ENCODE data around the gene MACROD2.
"Not testable (repeated sequence)": the region's sequence is repeated elsewhere in the genome, so short reads cannot be mapped to it uniquely, and the experiment has no call there.

The MACROD2 gene

DNA sequence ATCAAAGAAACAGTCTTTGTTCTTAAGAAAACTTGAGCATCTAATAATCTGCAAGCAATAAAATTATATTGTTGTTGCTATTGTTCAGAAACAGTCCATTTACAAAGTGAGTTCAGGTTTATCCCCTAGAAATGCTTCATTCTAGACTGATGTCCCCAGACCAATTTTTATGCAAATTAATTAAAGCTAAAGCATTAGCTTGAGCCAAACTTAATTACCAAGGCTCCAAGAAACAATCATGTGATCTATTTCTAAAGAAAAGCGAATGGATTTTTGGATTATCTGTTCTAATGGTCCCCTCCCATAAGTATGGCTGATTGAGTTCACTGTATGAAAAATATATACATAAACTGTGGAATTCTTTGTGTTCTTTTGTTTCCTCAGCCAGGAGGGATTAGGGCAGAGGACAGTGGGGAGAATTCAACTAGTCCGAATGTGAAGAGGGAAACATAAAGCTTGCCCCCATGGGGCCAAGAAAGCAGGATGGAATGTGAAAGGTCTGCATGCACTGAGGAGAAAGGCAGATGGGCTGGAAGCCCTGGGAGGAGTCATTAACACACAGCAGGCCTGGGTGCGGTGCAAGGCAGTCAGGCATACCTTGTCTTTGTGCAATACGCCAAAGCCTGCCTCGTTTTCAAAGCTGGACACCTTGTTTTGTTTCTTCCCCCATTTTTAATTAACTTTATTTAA lies 1980.9 kb downstream of the MACROD2 start:
- DNase-seq: no peak

GRCh38 chr20:15977026-15977425 lies 1981.7 kb downstream of the MACROD2 start:
- no peak for DNase-seq

DNA sequence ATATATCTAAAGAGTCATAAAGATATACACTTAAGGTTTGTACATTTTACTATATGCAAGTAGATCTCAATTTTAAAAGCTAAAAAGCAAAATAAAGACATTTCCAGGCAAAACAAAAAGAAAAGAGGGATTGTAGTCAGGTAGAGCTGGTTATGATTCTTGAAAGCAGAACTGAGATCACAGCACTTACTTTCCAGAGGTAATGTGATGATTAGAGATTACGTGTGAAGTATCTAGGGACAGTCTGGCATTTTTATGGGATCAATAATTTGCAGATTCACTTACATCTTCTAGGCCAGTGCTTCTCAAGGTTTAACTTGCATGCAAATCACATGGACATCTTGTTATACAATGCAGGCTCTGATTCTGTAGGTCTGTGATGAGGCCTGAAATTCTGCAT lies 1982.4 kb downstream of the MACROD2 start:
- no peak for DNase-seq

DNA sequence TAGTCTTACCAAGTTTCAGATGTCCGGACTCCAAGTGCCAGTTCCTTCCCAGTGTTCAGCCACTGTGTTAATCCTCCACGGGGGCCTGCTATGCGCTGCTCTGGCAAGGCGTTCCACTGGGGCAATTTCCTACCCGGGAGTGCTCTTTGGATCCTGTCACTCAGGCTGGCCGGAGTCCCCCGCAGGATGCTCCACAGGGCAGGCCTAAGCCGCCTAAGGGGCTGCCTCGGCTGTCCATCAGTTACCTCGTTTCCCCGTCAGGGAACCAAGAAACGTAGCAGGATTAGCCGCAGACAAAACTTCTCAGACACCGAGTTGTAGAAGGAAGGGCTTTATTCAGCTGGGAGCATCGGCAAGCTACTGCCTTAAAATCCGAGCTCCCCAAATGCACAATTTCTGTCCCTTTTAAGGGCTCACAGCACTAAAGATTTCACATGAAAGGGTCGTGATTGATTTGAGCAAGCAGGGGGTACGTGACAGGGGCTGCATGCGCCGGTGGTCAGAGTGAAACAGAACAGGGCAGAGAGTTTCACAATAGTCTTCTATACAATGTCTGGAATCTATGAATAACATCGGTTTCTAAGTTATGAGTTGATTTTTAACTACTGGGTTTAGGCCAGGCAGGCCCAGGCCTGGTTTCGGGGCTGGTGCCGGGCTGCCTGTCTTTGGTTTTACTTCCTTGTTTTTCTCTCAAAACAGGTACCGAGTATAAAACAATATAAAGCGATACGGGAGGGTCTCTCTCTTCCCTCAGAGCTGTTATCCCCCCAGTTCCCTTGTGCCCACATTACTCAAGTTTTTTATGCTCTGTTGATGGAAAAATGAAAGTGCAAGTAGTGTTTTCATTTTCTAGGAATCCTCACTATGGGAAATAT lies 1990.4 kb downstream of the MACROD2 start:
- not testable (repeated sequence) for DNase-seq

DNA sequence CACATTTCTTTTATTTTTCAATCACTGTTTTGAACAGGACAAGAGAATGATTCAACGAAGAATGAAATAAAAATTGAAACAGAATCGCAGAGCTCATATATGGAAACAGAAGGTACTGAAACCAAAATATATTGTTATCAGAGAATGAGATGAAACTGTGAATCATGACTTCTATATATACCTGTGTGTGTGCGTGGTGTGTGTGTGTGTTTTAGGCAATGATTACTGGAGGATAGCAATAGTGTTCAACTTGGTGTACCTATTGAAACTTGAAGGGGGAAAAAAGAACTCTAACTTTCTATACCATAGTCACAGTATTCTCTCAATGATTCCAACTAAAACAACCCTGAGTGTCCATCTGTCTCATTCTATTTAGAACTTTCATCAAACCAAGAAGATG lies 1991.4 kb downstream of the MACROD2 start:
- DNase-seq: no peak

GRCh38 chr20:15991279-15991678 lies 1996.0 kb downstream of the MACROD2 start:
- no peak for DNase-seq

- DNase-seq: no peak
These were observed 1997.2 kb downstream of the MACROD2 start for GRCh38 chr20:15992564-15992963.

GRCh38 chr20:16000112-16000511 lies 2004.8 kb downstream of the MACROD2 start:
- DNase-seq: no peak

- no peak for DNase-seq
These were observed 2006.0 kb downstream of the MACROD2 start for GRCh38 chr20:16001286-16001685.

GRCh38 chr20:16003310-16003709 lies 2008.0 kb downstream of the MACROD2 start:
- no peak for DNase-seq

GRCh38 chr20:16004108-16004854 lies 2009.0 kb downstream of the MACROD2 start:
- no peak for DNase-seq

GRCh38 chr20:16005021-16005914 lies 2010.0 kb downstream of the MACROD2 start:
- peak in 1 of 2 donors; percentile 91 for DNase-seq

DNA sequence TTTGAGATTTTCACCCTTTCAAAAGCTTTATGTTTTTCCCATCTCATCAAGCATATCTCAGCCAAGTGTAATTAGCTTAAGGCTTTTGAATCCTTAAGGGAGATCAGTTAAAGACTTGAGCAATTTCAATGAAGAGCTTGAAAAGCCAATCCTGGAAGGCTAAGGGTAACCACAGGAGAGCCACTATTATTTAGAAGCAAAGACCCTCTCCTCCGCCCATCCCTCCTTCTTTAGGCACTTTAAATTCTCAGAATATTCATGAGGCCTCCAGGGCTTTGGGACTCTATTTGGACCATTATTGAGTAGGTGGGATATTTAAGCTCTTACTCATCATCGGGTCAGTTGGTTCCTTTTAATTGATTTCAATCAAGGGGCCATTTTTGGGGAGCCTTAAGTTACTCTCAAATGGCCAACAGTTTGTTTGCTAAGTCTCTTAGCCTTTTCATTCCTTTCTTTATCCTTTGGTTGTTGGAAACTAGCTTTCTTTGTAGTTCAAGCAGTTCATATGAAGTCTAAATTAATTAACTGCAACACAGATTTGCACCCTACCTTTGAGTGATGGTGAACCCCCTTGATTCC lies 2010.7 kb downstream of the MACROD2 start:
- DNase-seq: no peak

GRCh38 chr20:16007164-16007563 lies 2011.8 kb downstream of the MACROD2 start:
- DNase-seq: no peak

GRCh38 chr20:16007962-16008361 lies 2012.6 kb downstream of the MACROD2 start:
- no peak for DNase-seq

DNA sequence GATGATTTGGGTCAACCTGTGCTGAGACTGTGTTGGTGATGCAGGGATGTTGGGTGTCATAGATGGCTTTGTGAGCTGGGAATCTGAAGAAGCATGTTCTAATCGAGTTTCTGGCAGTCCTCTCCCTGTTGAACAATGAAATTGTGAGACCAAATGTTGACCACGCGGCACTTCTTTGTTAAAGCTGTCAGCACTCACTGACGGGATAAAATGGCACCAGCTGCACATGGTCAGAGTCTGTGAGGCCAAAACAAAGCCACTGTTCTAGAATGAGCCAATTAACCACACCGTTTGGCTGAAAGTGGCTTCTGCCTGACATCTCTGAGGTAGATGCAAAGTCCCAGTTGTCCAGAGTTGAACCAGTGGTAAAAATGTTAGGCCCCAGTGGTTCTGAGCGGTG lies 2015.7 kb downstream of the MACROD2 start:
- no peak for DNase-seq

DNA sequence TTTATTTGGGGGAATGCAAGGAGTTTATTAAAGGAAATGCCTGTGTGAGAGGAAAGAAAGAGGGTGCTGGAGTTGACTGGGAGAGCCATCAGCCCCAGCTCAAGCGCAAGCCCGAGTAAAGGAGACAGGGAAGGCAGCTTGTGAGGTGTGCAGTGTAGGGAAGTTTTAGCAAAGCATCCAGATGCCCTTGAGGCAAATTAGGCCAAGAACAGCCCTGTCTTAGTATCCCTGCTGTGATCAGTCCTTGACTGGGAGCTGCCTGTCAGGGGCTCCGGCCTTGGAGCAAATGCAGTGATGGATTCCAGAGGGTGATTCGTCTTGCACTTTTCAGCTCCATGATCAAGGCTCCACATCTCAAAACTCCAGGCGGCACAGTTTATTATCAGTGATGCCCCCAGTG lies 2016.2 kb downstream of the MACROD2 start:
- no peak for DNase-seq

DNA sequence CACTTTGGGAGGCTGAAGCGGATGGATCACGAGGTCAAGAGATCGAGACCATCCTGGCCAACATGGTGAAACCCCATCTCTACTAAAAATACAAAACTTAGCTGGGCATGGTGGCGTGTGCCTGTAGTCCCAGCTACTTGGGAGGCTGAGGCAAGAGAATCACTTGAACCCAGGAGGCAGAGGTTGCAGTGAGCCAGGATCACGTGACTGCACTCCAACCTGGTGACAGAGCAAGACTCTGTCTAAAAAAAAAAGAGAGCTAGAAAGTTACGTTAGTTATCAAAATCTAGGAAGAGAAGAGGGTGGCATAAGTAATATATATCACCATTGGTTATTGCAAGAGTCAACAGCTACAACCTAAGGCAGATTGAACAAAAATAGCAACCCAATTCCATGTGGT lies 2017.6 kb downstream of the MACROD2 start:
- not testable (repeated sequence) for DNase-seq

- DNase-seq: no peak
These were observed 2018.3 kb downstream of the MACROD2 start for GRCh38 chr20:16013631-16014030.

- no peak for DNase-seq
These were observed 2019.1 kb downstream of the MACROD2 start for GRCh38 chr20:16014436-16014835.

DNA sequence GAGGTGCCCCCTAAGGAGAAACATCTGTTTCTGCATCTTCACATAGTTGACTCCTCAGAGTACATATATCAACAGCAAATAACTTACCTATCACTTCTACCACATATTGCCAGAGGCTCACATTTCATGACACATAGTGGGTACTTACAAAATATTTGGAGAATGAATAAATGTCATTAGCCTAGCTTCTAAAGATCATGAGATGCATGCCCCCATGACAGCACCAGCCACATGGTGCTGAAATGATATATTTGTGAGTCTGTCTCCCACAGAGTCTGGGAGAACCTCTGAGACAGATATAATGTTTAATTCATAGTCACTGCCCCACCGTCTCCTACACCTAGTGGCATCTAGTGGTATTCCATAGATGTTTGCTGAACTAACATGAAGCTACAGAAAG lies 2022.3 kb downstream of the MACROD2 start:
- no peak for DNase-seq

DNA sequence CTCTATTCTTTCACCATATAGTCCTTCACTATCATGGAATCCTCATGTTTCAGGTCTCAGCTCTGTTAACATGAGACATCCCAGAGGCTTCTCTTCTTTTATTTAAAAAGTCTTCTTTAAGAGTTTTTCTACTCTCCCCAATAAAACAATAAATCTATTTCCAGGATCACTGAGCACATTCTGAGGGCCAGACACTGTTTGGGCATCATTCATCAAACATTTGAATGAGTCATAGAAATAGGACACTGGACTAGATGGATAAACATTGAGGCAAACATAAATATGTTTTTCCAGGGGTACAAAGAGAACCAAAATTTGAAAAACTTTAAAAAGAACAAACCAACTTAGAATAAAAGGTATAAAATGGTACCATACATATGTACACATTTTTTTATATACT lies 2023.6 kb downstream of the MACROD2 start:
- DNase-seq: no peak
